ENCODE data around the gene SLC35A4.
A peak's percentile ranks its signal among the peaks of the same experiment; 100 is the strongest.

GRCh38 chr5:140575309-140575708, 10.7 kb downstream of the SLC35A4 start:
- TF ChIP-seq CBX5 (IDR thresholded peaks at IDR 0.05; ENCODE audit: low read depth, low read length) = no peak
- TF ChIP-seq JUN (IDR thresholded peaks at IDR 0.05; ENCODE audit: low read depth, low read length) = no peak
- no peak for TF ChIP-seq POLR2A (IDR thresholded peaks at IDR 0.05; ENCODE audit: control extremely low read depth in 1 of 2, low read depth in 2 of 2, low read length in 2 of 2)
- TF ChIP-seq SIN3A (conservative IDR thresholded peaks at IDR 0.05 in 1 of 2, IDR thresholded peaks at IDR 0.05 in 1 of 2; ENCODE audit: low read depth in 1 of 2, low read length in 2 of 2) = no peak
- no peak for TF ChIP-seq POLR2AphosphoS5 (IDR thresholded peaks at IDR 0.05; ENCODE audit: low read depth, low read length)
- TF ChIP-seq TCF12 (IDR thresholded peaks at IDR 0.05; ENCODE audit: low read depth, low read length) = no peak
- TF ChIP-seq ZNF274 (IDR thresholded peaks at IDR 0.05; ENCODE audit: borderline replicate concordance, extremely low read depth, low read length) = no peak
- TF ChIP-seq CTCF (IDR thresholded peaks at IDR 0.05; ENCODE audit: control extremely low read depth in 1 of 3, insufficient read depth in 1 of 3, low read depth in 1 of 3, low read length in 3 of 3) = peak; percentile 44 to 55 (median 50); a peak in 3 of 4 replicates
- TF ChIP-seq SP1 (IDR thresholded peaks at IDR 0.05; ENCODE audit: low read depth, low read length) = no peak
- TF ChIP-seq SIX5 (IDR thresholded peaks at IDR 0.05; ENCODE audit: low read depth, low read length) = no peak
- no peak for TF ChIP-seq TBP (IDR thresholded peaks at IDR 0.05; ENCODE audit: low read depth, low read length)
- TF ChIP-seq EZH2 (IDR thresholded peaks at IDR 0.05; ENCODE audit: low read depth, low read length, severe bottlenecking) = no peak
